GM20000 (cell line): ENCODE measurements around the gene SPRED1.

Experiments
- DNase-seq: peaks from one replicate; pipeline ENCODE4 v3.0.0; 2012; ENCODE audit warnings: low spot score
- TF ChIP-seq, protein P1 (sequence below): IDR thresholded peaks from 2 replicates; pipeline ENCODE4 v1.5.1; 2012; ENCODE audit warnings: mild to moderate bottlenecking, control low read depth; ENCODE audit errors: extremely low read depth, missing control alignments

The SPRED1 gene

DNA sequence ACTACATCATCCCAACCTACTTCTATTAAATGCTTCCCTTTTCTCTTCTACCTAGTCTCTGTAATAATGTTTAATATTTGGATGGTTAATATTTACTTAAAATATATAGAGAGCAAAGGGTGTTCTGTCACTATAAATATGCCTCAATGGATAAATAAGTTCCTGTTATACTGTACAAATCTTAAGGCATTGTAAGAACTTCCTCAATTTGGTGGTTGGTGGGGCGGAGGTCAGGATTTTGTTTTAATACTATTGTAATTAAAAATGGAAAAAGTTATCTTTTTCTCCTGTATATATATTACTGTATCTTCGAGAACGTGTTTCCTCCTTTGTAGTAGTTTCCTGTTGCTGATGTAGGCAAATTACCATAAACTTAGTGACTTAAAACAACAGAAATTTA is 41.5 kb downstream of the SPRED1 start:
- TF ChIP-seq, protein P1, sequence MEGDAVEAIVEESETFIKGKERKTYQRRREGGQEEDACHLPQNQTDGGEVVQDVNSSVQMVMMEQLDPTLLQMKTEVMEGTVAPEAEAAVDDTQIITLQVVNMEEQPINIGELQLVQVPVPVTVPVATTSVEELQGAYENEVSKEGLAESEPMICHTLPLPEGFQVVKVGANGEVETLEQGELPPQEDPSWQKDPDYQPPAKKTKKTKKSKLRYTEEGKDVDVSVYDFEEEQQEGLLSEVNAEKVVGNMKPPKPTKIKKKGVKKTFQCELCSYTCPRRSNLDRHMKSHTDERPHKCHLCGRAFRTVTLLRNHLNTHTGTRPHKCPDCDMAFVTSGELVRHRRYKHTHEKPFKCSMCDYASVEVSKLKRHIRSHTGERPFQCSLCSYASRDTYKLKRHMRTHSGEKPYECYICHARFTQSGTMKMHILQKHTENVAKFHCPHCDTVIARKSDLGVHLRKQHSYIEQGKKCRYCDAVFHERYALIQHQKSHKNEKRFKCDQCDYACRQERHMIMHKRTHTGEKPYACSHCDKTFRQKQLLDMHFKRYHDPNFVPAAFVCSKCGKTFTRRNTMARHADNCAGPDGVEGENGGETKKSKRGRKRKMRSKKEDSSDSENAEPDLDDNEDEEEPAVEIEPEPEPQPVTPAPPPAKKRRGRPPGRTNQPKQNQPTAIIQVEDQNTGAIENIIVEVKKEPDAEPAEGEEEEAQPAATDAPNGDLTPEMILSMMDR, result no peak
- no peak for DNase-seq

DNA sequence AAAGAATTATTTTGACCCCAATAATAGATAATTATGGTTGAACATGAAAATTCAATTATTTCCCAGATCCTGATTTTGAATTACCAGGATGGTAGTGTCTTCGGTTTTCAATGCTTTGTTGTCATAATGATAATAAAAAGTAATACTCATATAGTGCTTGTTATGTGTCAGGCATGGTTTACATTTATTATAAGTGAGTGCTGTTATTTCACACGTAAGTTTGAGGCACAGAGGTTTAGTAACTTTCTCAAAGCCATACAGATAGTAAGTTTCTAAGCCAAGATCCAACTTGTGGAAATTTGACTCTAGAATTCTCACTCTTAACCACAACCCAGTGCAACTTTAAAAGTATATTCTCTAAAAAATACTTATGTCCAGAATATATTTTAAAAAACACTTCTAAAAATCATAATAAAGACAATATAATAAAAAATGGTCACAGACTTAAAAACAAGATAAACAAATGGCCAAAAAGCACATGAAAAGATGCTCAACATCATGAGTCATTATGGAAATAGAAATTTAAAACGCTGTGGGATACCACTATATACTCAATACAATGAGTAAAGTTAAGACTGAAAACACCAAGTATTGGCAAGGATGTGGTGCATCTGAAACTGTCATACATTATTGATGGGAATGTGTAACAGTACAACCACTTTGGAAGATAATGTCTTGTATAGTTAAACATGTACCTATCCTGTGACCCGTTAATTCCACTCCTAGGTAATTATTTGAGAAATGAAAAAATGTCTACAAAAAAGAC is 45.2 kb downstream of the SPRED1 start:
- no peak for DNase-seq
- TF ChIP-seq, protein P1, result no peak

GRCh38 chr15:38299216-38299615 is 46.6 kb downstream of the SPRED1 start:
- DNase-seq, result no peak
- TF ChIP-seq, protein P1, result no peak

DNA sequence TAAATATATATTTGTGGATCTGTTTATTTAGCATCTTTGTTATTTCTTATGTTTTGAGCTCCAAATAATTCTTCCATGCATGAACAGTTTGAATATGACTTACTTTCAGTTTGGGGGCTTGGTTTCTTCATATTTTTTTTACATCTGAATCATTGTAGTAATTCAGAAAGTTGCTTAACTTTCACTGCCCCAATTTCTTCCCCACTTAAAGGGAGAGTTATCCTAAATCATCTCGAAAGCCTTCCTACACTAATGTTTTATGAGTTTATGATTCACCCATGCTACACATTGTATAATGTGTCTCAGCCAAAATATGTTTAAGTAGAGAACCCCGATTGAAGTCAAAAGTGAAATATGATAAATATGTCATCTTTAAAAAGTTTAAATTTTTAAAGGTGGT is 47.8 kb downstream of the SPRED1 start:
- TF ChIP-seq, protein P1, result no peak
- DNase-seq, result peak; percentile 8

- no peak for DNase-seq
- TF ChIP-seq, protein P1, result no peak
These were observed 51.8 kb downstream of the SPRED1 start for GRCh38 chr15:38304481-38304880.

- TF ChIP-seq, protein P1, result no peak
- DNase-seq, result no peak
These were observed 54.6 kb downstream of the SPRED1 start for GRCh38 chr15:38307251-38307650.

DNA sequence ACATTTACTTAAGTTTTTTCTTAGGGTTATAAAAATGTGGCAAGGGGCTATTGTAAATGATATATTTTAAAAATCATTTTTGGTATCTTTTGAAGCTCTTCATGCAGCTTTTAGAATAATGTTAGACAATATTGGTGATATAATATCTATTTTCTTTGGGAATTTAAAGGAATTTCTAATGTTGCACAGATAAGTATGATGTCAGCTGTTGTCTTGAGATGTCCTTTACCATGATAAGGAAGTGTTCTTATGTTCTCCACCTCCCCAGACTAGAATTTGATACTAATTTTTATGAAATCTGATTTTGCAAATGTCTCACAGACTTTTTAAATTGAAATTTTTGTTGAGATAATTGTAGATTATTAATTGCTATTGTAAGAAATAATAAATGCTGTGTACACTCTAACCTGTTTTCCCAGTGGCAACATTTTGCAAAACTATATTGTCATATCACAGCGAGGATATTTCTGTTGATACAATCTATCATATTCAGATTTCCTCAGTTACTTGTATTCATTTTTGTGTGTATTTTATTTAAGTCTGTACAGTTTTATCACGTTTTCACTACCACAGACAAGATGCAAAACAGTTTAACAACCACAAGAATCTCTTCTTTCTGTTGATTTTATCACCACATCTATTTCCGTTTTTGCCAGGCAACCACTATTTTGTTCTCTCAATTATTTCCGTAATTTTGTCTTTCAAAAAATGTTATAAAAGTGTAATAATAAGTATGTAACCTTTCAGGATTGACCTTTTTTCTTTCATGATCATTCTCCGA is 55.4 kb downstream of the SPRED1 start:
- no peak for DNase-seq
- TF ChIP-seq, protein P1, result no peak
